DMS 273 (cell line): Measurements from ENCODE around the gene IGF1R.

Source experiments
- DNase-seq: peaks from one replicate; lab custom pipeline; 2025; ENCODE audit not compliant: unreplicated experiment; lab: John Stamatoyannopoulos, UW

Gene IGF1R

GRCh38 chr15:98855067-98855814 lies 206.9 kb downstream of the IGF1R start:
- no peak for DNase-seq

DNA sequence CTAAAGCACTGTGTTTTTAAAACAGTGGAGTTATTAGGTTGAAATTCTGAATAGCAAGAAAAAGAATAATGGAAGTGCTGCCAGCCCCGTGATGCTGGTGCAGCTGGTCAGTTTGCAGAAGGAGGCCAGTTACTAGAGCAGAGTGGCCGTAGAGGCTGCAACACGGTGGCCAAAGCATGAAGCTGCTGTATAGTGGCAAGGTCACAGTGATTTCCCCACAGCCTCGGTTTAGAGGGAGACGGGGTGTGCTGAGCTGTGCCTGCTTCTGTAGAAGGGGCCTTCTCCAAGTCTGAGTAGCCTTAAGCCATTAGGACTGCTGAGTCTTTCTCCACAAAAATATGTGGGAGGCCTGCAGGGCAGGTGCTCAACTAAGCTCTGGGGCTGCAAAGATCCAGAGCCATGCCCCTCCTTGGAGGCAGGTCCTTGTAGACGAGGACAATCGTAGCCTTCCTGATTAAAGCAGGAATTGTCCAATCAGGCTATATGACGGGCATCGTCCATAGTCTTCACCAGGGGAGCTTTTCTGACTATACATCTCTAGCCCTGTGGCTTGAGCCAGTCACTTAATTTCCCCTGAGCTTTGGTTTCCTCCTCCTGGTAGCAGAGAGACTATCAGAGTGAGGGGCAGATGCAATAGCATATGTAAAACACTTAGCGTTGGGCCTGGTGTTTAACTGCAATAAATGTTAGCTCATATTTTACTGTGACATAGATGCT lies 207.6 kb downstream of the IGF1R start:
- DNase-seq: no peak

GRCh38 chr15:98856532-98856907 lies 208.2 kb downstream of the IGF1R start:
- DNase-seq: no peak

DNA sequence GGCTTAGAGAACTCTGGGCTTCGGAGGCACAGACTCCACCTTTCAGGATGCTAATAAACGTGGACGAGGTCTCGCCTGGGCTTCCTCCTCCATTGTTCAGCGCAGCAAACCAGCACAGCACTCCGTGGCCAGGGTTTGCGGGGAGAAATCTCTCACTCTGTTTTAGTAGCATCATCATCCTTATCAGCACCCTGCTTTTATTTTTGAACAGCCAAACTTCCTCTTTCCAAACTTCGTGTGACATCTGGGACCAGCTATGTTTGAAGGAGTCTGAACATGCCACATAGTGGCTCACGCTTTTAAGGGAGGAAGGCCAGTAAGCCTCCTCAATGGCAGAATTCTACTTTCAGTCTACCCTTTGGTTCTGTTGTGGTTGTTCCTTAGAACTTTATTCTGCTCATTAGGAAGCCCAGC lies 210.3 kb downstream of the IGF1R start:
- DNase-seq: no peak

DNA sequence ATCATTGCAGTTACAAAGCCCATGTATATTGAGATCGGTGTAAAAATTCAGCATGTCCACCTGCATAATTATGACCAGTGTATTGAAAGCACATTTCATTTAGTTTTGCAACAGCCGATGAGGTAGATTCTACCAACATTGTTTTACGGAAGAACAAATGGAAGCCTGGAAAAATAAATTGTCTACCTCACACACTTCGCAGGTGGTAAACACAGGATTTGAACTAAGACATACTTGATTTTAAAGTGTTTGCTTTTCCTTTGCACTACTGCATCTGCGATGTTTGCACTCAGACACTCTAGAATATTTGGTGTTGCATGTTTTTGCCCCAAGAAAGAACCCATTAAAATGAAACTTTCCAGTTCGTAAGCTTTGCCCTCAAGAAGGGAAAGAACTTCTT lies 210.8 kb downstream of the IGF1R start:
- no peak for DNase-seq

- no peak for DNase-seq
Observed at GRCh38 chr15:98860281-98861041, 212.1 kb downstream of the IGF1R start.

- no peak for DNase-seq
Observed at GRCh38 chr15:98861188-98861587, 212.8 kb downstream of the IGF1R start.

GRCh38 chr15:98863983-98864382 lies 215.6 kb downstream of the IGF1R start:
- DNase-seq: no peak

DNA sequence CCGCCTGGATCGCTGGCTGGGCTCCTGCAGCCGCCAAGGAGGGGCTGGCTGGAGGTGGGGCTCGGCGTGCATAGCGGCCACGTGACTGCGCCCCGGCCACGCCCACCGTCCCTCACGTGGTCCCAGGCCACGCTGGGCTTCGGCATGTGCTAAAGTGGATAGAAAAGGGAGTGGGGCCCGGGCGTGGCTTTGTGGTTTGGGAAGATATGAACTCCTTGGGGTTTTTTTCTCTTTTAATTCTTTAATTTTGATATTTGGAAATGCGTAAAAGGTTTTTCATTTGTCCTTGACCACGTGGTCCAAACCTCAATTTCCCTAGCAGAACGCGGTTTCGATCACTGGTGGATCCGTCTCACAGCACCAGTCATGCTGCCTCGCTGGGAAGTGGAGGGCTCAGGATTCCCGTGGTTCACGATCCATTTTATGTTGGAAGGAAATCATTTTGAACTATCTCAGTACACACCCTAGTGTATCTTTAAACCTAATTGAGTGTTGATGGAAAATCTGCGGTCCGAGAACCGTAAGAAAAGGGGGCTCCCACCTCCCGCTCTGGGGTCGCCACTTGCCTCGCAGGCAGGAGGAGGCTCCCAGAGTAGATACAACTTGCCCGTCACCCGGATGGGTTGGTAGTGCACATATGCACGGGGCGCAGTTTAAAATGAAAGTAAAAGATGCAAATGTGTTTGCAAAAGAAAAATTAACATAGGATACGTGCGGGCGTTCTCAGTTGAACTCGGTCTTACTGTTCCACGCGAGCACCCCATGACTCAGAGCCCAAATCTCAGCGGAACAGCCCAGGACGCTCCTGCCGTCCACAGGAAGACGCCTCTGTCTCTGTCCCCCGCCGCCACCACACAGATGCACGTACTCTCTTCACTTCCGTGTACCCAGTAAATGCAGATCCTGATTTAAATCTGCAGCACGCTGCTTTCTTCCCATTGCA lies 217.3 kb downstream of the IGF1R start:
- DNase-seq: peak; percentile 93

GRCh38 chr15:98866511-98866910 lies 218.2 kb downstream of the IGF1R start:
- peak; percentile 72 for DNase-seq

DNA sequence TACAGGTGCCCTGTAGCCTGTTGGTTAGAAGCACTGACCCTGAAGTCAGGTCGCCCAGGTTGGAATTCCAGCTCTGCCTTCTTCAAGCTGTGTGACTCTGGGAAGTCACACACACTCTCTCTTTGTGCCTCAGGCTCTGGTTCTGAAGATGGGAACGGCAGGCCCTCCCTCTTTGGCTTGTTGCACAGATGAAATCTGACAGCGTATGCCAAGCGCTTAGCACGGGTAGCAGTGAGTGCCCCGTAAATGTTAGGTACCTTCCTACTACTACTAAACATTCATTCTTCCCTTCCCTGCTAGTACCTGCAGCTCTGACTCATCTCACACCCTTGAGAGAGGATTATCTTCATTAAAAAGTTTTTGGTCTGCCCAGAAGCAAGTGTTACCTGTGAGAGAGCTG lies 220.2 kb downstream of the IGF1R start:
- no peak for DNase-seq

- no peak for DNase-seq
Observed at GRCh38 chr15:98870788-98871187, 222.4 kb downstream of the IGF1R start.

DNA sequence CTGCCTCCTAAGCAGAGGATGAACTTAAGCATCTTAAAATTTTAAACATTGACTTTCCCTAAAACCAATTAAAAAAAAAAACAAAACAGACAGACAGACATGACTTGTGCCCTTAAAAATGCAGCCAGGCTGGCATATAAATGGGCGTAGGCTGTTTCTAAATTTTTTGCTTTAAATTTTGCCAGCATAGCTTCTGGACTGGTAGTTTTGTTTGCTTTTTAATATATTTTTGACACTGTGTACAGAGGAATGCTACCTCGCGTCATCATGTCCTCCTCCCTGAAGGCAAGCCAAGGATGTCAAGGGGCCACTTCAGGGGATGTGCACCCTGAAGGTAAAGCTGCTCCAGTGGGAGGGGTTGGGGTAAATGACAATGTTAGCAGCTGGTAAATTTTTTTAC lies 224.4 kb downstream of the IGF1R start:
- no peak for DNase-seq

DNA sequence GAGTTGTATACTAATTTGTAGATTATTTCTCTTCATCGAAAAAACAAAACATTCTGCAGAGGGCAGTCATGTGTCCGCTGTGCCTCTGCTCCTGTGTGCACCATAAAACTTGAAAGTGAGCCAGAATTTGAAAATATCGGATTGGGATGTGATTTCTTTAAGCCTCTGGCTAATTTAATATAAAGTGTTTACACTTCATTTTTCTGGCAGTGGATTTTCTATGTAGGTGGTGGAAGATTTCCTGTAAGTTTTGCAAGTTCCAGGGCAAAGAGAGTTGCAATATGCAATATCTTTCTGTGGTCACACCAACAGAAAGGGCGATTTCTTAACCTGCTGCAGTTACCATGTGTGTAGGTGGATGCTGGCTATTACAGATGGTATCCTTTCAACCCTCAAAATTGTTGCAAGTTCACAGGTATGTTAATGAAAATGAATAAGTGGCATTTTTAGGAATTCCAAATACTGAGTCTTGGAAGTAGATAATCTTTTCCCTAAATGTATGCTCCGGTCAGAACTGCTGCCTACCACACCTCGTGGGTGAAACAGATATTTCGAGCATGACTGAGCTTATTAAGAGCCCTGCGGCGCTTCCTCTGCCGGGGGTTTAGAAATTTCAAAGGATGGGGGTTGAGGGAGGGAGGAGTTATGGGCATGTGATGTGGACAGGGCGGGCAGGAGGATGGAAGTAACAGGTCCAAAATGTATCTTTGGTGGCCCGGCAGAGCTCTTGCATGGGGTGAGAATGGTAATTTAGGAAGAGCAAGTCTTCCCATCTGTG lies 225.3 kb downstream of the IGF1R start:
- peak; percentile 47 for DNase-seq

DNA sequence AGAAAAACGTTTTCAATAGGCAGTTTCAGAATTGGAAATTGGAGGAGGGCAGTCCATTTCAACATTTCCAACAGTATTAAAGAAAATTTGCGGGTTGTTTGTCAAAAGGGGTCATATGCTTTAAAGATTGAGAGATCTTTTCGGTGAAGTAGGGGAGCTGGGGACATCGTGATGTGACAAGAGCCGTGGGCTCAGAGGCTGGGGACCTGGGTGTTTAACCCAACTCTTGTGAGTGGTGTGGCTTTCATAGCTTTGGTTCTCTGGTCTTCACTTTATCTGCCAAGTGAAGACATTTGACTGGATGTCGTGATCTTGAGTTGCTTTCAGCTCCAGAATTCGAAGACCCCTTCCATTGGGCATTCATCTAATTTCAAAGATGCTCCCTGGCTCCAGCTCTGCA lies 226.0 kb downstream of the IGF1R start:
- DNase-seq: no peak

DNA sequence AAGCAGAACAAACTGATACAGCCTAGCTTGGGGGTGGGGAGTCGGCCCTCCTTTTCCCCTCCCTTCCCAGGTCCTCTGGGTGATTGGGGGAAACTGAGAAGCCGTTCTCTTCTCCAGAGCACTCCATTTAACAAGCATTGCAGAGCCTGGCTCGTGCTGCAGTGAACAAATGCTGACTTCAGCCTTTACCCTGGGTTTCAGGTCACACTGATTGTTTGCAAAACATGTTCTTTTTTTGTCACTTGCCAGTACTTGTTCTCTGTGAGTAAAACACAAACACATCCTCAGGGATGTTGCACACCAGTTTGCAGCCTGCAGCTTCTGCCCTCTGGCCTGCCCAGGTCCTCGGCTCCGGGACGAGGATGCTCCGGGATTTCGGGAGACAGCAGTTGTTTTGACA lies 226.4 kb downstream of the IGF1R start:
- DNase-seq: no peak

DNA sequence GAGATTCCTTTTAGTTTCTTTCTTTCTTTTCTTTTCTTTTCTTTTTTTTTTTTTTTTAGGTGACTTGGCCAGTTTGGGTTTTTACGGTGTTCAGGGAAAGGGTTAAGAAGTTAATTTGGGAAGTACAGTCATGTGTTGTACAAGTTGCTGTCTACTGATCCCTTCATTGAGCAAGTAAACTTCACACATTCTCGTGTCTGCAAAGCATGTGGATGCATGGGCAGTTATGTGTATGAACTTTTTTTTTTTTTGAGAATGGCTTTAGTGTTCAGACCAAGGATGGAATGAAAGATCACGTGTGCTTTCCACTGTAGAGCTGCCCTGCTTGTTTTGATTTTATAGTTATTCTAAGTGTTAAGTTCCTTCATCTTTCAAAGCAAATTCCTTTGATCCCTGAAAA lies 227.0 kb downstream of the IGF1R start:
- DNase-seq: no peak

GRCh38 chr15:98876451-98877369 lies 228.4 kb downstream of the IGF1R start:
- DNase-seq: no peak

DNA sequence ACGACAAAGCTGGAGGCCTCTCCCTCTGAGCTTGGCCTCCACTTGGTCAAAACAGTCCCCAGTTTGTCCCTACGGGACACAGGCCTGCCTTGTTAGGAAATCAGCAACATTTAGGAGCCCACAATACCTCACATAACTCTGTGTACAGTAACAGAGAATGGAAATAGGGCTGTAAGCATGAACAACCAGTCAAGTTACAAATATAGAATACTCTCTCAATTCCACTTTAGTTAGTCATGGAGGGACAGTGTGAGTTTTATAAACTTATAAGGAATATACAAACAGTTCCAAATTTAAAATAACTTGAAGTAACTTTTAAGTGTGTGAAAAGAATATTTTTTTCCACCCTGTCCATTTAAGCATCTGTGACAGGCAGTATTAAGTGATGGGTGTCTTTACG lies 229.8 kb downstream of the IGF1R start:
- DNase-seq: no peak
